NCI-H1048 (cell line): ENCODE results near the gene CADM1.

Experiments used
- DNase-seq: peaks from one replicate; lab custom pipeline; 2025; lab: John Stamatoyannopoulos, UW

Gene CADM1

DNA sequence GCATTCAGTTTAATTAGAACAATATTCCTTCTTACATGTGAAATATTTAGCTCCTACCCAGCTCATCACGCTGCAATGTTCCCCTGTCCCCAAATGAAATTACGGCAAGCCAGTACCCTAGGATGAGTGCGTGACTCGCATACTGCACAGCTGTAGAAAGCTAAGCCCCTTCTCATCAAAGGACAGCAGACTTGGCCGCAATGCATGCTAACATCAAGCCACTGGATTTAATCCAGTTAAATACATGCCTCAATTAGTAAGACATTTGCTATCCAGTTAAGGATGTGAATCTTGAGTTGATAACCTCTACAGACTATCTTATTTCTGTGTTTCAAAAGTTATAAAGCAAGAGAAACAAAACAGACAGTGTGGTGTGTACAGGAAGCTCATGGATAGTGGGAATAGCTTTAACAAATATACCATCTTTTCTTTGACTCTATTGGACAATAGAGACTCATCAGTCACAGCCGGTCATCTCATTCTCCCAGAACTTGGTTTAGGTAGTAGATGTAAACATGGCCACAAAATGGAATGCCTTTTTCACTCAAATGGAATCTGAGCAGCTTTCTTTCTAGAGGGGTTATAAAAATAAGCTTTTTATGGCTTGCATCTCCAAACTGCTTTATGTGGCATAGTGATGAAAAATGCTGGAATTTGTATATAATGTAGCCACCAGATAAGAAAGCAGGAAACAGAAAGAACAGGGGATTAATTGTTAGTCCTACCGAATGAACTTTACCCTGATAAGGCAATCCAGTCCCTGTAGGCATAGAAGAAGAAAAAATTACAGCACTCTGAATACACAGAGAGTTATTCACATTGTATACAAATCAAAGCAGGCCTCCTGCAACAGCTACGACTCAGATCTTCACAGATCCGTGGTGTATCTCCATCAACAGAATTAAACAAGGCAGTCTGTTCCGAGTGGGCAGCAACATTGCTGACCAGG is 224.1 kb downstream of the CADM1 start:
- DNase-seq: no peak

DNA sequence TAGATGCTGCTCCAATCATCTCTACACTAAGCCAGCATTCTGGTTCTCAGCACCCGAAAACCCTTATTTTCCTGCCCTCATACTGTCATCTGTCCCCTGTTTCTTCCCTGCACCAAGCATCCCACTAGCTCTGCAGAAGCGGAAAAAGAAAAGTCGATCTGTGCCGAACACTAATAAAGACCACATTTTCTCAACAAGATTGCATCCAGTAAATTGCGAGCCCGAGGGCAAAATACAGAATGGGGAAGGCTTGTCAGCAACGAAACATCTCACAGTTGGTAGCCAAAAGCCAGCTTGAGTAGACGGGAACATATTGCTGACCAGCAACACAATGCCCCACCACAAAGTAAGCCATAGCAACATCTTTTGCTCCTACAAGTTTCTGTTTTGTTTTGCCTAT is 227.4 kb downstream of the CADM1 start:
- no peak for DNase-seq

DNA sequence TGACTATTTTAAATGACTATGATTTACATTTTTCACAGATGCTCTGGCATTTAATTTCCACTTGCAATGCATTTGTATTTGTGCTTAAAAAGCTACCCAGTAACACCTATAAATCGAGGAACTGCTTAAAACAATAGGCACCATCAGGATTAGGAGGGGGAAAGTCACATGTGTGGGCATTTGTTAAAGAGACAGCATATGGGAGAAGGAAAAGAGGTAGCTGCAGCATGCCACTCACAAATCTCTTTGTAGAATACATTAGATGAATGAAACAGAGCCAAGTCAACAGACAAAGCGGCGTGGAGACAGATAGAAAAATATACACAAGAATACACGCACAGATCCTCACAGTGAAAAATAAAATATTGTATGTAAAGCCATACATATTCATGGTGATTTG is 228.0 kb downstream of the CADM1 start:
- no peak for DNase-seq

DNA sequence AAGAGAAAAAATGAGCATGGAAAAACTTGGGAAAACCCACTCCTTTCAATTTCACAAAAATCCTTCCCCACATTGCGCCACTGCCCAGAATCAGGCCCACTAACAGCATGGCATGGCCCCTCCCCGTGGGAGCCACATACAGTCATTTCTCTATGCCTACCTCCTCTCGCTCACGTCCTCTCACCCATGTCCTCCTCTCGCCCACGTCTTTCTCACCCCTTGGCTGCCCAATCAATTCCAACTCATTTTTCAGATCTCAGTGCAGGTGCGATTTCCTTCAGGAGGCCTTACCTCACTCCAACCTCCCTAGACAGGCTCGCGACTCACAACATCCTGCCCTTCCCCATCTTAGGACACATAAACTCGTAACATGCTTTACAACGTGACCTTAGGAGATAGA is 229.2 kb downstream of the CADM1 start:
- DNase-seq: no peak

DNA sequence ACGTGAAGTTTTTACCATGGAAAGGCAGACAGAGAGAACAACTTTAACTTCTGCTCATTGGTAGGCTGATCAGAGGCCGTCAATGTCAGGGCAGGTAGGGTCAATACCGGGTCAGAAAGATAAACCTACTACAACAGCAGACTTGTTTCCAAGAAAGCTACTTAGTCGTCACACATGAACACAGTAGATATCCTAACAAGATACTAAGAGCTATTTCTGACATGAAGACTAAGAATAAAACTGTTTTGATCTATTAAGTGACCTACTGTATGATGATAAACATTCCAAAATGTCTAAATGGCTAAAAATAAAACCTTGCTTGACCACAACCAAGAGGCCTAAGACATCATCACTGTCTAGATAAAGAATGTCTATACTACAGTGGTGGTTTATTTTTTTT is 231.3 kb downstream of the CADM1 start:
- DNase-seq: no peak

DNA sequence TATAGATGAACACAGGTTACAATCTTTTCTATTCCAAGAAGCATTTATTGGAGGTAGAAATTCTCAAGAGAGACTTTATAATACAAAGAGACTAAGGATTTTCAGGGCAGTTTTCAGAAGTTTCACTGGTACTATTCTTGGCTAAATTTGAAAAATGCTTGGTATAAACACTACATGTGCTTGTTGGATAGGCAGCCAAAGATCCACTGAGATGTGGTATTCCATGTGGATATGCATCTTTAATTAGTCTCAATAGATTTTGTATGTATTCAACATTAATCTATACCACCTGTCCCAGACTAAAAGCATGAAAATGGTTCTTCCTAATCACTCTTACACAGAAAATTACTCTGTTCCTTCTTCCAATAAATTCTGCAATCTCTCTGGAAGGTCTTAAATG is 232.6 kb downstream of the CADM1 start:
- no peak for DNase-seq

DNA sequence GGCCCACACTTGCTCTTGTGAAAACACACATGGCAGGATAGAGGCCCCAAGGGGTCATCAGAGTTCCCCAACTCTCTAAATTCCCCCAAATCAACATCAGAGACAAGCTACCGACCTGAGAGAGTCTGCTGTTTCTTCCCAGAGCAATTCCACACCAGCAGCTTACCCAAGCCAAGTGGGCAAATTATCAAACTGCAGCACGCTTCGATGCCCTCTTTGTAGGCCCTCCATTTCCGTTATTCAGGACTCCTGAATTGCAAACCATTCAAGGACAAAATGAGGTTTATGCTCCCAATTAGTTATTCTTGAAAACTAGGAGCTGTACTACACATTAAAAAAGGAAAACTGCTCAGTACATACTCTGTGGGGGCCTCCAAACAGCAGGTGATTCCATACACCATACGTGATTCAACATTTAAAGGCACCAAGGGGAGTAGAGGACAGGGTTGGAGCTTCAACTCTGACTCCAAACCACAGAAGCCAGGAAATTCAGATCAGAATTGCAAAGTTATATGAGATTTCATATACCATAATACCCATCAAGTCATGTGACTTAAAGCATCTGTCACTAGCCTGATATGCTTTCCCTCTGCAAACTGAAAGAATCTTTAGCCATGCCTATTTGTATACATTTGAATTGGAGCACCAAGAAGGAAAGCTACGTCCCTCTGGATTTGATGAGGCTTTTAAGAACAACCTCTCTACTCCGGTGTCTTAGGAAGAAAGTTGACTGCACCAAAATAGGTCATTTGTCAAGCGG is 234.8 kb downstream of the CADM1 start:
- DNase-seq: no peak

DNA sequence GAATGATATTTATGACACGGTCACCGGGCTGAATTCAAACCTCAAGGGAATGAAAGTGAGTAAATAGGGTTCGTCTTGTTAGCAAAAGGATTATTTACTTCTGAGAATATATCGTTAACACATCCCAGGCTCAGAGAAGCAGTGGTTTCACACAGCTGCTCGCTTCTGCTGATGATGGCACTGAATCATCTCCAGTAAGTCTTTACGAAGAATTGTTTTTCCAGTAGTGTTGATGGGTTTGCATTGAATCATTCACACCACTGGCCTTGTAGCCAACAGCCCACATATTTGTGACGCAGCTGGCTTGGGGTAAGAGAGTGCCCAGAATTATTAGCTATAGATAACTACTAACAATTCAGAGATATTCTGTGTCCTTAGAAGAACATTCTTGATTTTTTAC is 236.3 kb downstream of the CADM1 start:
- no peak for DNase-seq

DNA sequence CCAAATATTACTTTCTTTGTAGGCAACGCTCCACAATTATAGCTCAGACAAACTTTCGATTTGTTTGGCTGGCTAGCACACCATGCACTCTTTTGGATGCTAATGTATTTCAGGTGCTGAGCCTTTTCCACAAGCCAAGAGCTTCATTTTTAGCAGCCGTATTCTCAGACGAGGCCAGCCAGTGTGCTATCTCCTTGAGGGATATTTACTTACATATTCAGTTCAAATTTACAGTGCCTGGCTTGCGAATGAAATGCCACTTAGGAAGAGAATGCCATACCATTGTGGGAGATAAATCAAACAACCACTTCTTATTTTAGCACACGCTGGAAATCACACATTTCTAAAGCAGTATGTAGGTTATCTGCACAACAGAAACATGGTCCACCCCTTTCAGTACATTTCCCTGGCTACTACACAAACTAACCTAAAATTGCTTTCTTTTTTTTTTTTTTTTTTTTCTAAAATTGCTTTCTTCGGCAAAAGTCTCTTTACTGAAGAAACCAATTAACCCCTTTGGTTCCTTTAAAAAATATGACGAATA is 236.9 kb downstream of the CADM1 start:
- DNase-seq: no peak

DNA sequence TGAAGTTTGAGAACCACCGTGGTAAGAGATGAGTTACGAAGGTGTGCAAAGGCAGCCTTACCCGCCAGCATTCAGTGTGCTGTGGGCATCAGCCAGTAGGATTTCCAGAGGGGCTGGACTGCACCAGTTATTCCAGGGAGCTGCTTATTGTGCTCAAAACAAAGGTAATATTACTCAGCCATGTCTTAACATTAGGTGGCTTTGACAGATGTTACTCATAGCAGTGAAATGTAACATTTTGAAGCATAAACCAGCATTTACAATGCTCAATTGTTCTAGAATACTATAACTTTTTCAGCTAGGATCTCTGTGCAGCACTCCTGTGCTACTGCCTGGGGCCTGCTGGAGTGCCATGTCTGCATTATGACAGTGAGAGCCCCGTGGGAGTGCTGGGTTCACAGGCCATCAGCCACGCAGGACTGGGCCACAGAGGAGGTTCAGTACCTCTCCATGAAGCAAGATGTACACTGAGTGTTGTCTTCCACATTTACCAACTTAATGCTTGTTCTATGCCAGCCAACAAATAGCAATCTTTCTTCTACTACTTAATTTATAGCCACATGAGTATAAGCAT is 238.1 kb downstream of the CADM1 start:
- DNase-seq: no peak

DNA sequence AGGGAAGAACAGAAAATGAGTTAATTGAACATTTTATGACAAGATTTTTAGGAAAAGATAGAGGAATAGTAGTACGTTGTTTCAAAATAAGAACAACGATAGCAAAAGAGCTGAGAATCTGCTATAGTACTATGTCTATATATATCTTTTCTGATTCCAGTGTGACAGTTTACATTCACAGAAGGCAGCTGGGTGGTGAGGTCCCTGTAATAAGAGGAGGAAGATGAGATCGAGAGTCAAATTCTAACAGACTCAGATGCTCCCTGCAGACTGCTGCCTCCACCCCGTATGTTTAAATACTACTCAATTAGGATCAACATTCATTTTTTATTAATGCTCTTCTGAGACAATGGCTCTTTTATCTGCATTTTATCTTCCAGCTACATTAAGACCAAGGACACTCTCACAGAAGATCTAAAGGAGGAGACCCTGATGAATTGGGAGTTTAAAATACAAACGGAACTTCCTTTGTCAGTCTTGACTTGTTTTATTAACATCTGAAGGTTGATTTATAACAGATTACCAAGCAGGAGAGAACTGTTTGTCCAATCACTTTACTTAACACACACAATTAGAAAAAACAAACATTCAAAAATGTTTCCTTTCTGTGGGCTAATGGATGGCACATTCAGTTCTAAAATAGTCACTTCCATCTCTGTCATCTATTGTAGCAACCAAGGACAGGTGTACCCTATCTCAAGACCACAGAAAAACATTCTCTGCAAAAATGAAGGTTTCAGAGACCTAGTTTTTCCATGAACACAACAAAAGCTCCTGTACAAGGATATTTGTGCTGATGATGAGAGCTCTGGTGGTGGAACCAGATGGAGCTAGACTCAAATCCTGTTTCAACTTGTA is 240.2 kb downstream of the CADM1 start:
- DNase-seq: no peak

DNA sequence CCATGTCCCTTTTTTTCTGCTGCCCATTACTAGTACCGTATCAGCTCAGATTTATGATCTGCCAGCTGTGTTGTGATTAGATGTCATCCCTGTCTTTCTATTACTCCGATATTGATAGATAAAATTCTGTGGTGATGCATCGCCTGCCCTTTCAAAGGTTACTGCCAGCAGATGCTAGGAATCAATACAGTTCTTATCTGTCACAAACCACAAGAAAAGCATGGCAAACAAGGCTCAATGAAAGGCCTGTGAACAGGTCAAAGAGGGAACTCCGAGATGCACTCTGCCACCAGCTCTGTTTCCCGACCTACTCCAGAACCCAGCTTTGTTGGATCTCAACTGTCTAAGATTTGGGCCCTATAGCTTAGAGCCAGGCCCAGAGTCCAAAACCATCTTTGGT is 246.0 kb downstream of the CADM1 start:
- DNase-seq: no peak

DNA sequence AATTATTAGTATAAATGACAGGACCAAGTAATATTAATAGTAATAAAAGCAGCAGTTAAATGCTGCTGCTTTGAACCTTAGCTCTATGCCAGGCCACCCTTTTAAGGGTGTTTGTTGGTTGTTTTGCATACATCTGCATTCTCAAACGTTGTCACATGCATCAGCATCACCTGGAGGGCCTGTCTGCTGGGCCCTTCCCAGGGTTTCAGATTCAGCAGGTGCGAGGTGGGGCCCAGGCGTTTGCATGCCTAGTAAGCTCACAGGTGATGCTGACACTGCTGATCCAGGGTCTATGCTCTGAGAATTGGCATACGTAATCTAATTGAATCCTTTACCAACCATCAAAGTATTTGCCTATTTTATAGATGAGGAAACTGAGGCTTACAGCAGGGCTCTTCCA is 246.5 kb downstream of the CADM1 start:
- DNase-seq: no peak

DNA sequence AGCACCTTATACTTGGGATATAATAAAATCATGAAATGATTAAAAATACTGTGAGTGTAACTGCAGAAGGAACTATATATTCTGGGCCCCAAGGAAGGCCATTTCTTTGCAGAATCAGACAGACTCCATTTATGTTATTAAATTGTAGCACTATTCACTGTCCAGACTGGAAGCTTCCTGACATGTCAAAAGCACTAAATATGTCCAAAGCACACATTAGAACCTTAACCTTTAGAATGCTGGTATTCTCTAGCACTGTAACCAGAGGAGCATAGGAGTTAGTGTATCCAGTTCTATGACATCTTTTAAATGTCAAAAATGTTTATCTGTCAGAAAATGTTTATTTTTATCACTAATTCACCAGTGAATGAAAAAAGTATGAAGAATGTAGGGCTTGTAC is 246.9 kb downstream of the CADM1 start:
- DNase-seq: no peak

DNA sequence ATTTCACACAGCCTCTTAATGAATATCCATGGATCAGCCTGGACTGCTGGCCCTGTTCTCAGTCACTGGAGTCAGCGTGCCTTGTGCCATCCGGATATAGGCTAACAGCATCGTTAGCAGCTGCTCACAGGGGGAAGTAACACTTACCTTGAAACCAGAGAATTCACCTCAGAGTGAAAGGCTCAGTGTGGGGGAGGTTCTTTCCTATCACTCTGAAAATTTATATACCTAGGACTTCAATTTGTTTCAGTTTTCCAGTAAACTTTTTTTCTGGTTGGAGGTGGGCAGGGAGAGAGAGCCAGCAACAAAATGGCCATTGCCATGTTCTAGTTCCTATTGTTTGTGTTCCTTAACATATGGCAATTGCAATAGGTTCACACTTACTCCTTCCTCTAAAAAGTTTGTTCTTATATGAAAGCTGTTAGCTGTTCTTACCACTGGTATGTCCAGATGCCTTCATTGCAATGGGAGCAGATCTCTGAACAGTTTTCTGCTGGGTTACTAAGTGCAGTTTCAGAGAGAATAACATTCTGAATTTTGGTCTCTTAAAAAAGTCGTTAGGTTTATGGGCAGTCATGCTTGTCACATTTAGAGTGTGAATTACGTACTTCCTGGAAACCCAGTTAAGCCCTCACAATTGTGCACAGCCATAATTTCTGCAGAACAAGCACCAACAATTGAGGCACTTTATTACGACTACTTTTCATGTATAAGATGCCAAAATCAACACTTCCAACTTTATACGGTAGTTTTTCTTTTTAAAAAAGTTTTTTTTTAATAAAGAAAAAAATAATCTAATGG is 247.6 kb downstream of the CADM1 start:
- no peak for DNase-seq

DNA sequence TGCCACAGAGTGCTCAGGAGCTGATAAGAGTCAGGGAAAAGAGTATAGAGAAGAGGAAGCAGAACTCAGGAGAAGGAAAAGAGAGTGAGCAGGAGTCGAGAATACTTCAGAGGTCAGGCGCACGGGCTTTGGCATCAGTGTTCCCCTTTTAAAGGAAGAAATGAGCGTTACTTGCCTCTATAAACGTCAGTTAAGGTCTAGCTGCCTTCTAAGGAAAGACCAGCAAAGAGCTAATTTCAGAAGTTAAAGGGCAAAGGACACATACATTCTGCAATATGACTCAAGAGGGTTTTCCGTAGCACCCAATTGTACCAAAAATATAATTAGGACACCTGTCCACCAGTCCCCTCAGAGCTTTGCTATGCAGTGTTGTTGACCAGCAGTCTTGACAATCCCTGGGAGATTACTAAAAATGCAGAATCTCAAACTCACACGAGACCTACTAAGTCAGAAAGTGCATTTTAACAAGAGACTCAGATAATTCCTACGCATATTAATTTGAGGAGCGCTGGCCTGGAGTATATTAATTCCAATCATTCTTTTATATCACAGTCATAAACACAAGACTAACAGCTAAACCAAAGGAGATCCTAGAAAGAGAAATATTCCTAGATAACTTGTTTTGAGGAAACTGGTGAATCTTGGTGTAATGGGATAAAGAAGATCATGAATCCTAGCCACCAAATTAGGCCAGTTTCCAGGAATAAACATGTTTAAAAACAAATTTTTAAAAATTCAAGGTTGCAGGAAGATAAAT is 249.0 kb downstream of the CADM1 start:
- no peak for DNase-seq

DNA sequence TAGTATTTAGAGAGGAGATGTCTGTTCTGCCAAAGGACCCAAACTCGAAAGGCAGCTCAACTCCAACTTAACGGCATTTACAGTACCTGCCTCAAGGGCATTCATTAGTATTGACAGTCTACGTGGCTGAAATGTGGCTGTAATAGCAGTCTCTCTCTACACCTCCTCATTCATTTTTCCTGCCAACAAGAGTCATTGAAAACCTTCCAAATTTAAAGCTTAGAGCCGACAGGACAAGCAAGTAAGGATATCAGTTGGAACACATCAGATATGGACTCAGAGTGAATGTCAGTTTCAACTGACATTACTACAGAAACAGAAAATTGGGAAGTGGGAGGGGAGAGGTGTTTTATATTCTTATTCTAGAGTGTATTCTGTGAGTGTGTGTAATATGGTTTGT is 253.1 kb downstream of the CADM1 start:
- DNase-seq: no peak

DNA sequence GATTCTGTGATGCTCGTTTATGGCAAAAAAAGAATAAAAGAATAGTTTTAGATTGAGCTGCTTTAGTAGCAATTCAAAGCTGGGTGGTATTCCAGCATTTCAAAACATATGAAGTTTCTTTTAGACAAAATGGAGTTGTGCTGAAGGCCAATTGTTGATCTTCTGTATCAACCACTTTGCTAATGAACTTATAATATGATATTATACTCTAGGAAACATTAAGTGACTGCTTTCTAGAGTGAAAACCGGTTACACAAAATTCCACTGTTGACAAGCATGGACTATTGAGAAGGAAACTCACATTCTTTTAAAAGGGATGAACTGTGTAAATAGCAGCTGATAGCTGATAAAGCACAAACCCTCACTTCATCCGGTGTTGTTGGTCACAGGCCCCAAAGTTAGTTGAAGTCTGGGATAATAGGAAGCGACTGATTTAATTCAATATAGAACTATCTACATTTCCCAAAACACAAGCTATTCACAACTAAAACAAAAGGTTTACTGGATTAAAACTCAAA is 255.1 kb downstream of the CADM1 start:
- no peak for DNase-seq

DNA sequence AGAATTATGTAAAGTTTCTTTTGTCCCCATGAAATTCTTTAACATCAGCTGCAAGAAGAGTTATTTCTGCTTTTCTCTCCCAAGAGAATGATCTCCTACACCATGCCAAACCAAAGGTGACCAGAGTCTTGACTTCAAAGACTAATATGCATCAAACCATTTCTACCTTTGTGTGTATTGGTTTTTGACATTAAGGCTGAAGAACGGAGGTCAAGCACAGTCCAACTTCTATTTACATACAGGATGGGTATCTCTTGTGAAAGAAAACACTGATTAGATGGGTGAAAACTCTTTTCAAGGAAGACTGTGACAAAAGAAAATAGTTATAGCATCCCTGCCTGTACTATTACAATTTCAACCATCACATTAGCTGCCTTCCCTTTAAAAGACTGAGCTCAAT is 256.3 kb downstream of the CADM1 start:
- no peak for DNase-seq

DNA sequence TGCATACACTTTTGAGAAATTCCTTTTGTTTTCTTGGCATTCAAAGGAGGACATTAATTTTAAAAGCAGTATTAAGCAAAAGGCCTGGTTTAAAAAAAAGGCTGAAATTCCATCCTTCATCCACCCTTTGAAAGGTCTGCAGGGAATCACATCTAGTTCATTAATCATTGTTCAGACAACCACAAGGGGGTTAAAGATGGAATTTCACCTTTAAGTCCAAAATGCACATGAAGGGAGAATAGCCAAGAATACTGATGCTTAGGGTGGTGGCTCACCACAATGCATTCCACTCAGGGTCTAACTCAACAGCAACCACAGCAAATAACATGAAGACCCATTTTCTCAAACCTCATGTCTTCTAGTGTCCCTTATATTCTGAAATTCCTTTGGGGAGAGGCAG is 256.9 kb downstream of the CADM1 start:
- DNase-seq: no peak
